Smooth muscle cell of the coronary artery (primary cell): Measurements from ENCODE around the gene TMEM89. TPM values are rescaled to one million over a fixed set of nuclear protein-coding genes. Genes with fewer than 3 reads are reported as not detected.

Experiments used
- total RNA-seq: library from RNA; depleted of rRNA; stranded (reverse); fragments of >200 nt; gene quantifications from 2 replicates; pipeline ENCODE4 v1.2.3, GENCODE V29; 2014; ENCODE audit warnings: low replicate concordance

The TMEM89 gene
- not detected in 2 replicates for total RNA-seq

GRCh38 chr3:48621461-48621869 is at the start of gene TMEM89:
Gene TMEM89 (minus strand): TSS chr3:48621769. CDS start chr3:48621756, 13 bp downstream.

GRCh38 chr3:48662753-48663488 is 41.4 kb upstream of the TMEM89 start, which contains the start of gene CELSR3:
Gene CELSR3 (minus strand): TSS chr3:48662886. CDS start chr3:48662634, 252 bp downstream.

GRCh38 chr3:48635222-48636021 is 13.9 kb upstream of the TMEM89 start, which contains the start of gene SLC26A6:
Gene SLC26A6 (minus strand): TSS chr3:48635461. CDS start chr3:48635393, 68 bp downstream.

GRCh38 chr3:48609088-48610005 is 12.2 kb downstream of the TMEM89 start, which contains the start of gene UQCRC1:
Gene UQCRC1 (minus strand): TSS chr3:48609646. CDS start chr3:48609620, 26 bp downstream.

GRCh38 chr3:48595075-48595525 is 26.5 kb downstream of the TMEM89 start, which contains the start of gene COL7A1:
Gene COL7A1 (minus strand): TSS chr3:48595329. CDS start chr3:48595159, 170 bp downstream.

Other genes starting within 250 kb of the TMEM89 start
- gene FBXW12, start 249.6 kb downstream of the TMEM89 start, total RNA-seq, result 0.08 TPM in 1 of 2 replicates, not detected in the other
- 14.3 and 44.0 TPM in 2 replicates for gene PLXNB1, start 191.7 kb downstream of the TMEM89 start, total RNA-seq
- 20.8 and 28.3 TPM in 2 replicates for gene CCDC51, start 181.7 kb downstream of the TMEM89 start, total RNA-seq
- gene TMA7, start 181.5 kb downstream of the TMEM89 start, total RNA-seq, result 106 and 447 TPM in 2 replicates
- 4.2 and 5.7 TPM in 2 replicates for gene ATRIP, start 175.0 kb downstream of the TMEM89 start, total RNA-seq
- gene SHISA5, start 117.6 kb downstream of the TMEM89 start, total RNA-seq, result 88.9 and 137 TPM in 2 replicates
- gene PFKFB4, start 65.0 kb downstream of the TMEM89 start, total RNA-seq, result 4.3 and 17.1 TPM in 2 replicates
- under 0.01 and 0.68 TPM in 2 replicates for gene UCN2, start 58.0 kb downstream of the TMEM89 start, total RNA-seq
- gene COL7A1, start 26.4 kb downstream of the TMEM89 start, total RNA-seq, result 11.2 and 25.3 TPM in 2 replicates
- gene UQCRC1, start 12.1 kb downstream of the TMEM89 start, total RNA-seq, result 388 and 396 TPM in 2 replicates
- 13.0 and 19.7 TPM in 2 replicates for gene SLC26A6, start 13.7 kb upstream of the TMEM89 start, total RNA-seq
- 0.35 and 0.45 TPM in 2 replicates for gene CELSR3, start 41.1 kb upstream of the TMEM89 start, total RNA-seq
- gene NCKIPSD, start 64.1 kb upstream of the TMEM89 start, total RNA-seq, result 7.7 and 11.1 TPM in 2 replicates
- gene IP6K2, start 95.5 kb upstream of the TMEM89 start, total RNA-seq, result 44.2 and 48.3 TPM in 2 replicates
- gene PRKAR2A, start 226.1 kb upstream of the TMEM89 start, total RNA-seq, result 23.3 and 24.5 TPM in 2 replicates